GM12878 (cell line): ENCODE results near the gene GAK. TPM values are rescaled to one million over a fixed set of nuclear protein-coding genes. Genes with fewer than 3 reads are reported as not detected.

Experiments
- ATAC-seq: fragments of 200-7000 bp; cut with Tn5 transposase; 3 replicates; pipeline ENCODE4 v1.9.1; 2020; ENCODE audit warnings: mild to moderate bottlenecking, moderate library complexity
- BruUV-seq: library from RNA; stranded (reverse); fragments of 400-500 nt; replicated peaks from 2 replicates; lab custom pipeline; 2021; lab: Mats Ljungman, UMichigan
- CTCF ChIA-PET: fragments of 300-600 bp; sonication (Branson Sonifier 250); formaldehyde crosslinking; extraction: SDS; loops from one replicate; lab custom pipeline; 2021; ENCODE audit warnings: inconsistent platforms; lab: Yijun Ruan, JAX
- POLR2A ChIA-PET: fragments of 350-600 bp; formaldehyde crosslinking; extraction: SDS; loops from one replicate; lab custom pipeline; 2021; ENCODE audit warnings: inconsistent platforms; lab: Charles Lee
- RAD21 ChIA-PET: fragments of 300-600 bp; sonication (Branson Sonifier 250); formaldehyde crosslinking; loops from one replicate; lab custom pipeline; 2023; ENCODE audit warnings: antibody characterized with exemption; ENCODE audit not compliant: unreplicated experiment; lab: Charles Lee
- SMC1A ChIA-PET: fragments of 300-600 bp; sonication (Branson Sonifier 250); formaldehyde crosslinking; loops from one replicate; lab custom pipeline; 2023; ENCODE audit not compliant: unreplicated experiment, uncharacterized antibody; lab: Charles Lee
- DNase-seq: peaks from one replicate; pipeline ENCODE4 v3.0.0-alpha.2; 2011; ENCODE audit warnings: low read depth, low spot score
- FAIRE-seq: peaks from 3 replicates; lab custom pipeline; 2011; peaks lifted over from hg19 to GRCh38; lab: Jason Lieb, UNC
- H2AFZ ChIP-seq: 2 replicates; pipeline ENCODE4 v1.6.0; 2011; ENCODE audit warnings: low read depth, low read length, control low read depth; ENCODE audit not compliant: control insufficient read depth
- H3K27ac ChIP-seq: 2 replicates; pipeline ENCODE4 v1.5.1; 2011; ENCODE audit warnings: control low read depth; ENCODE audit not compliant: control insufficient read depth, insufficient read depth
- H3K27me3 ChIP-seq, 2 experiments: replicated peaks in 1 of 2; 2 replicates each; pipeline versions ENCODE4 v1.6.0 to v1.6.1; 2011; ENCODE audit warnings: low read length in 1 of 2; ENCODE audit not compliant: control insufficient read depth in 2 of 2, insufficient read depth in 2 of 2
- H3K36me3 ChIP-seq, 2 experiments: 2 replicates each; pipeline ENCODE4 v1.5.1; 2011; ENCODE audit warnings: low read length in 1 of 2; ENCODE audit not compliant: control insufficient read depth in 2 of 2, insufficient read depth in 2 of 2
- H3K4me1 ChIP-seq: 2 replicates; pipeline ENCODE4 v1.6.1; 2011; ENCODE audit warnings: mild to moderate bottlenecking, low read length, moderate library complexity, mixed read lengths; ENCODE audit not compliant: control insufficient read depth, insufficient read depth
- H3K4me2 ChIP-seq: 2 replicates; pipeline ENCODE4 v1.6.0; 2011; ENCODE audit warnings: control low read depth; ENCODE audit not compliant: control insufficient read depth, insufficient read depth
- H3K4me3 ChIP-seq: fragments of 200-600 bp; sonication (generic); 2 replicates; pipeline ENCODE4 v1.5.1; 2016
- H3K79me2 ChIP-seq: 2 replicates; pipeline ENCODE4 v1.6.0; 2011; ENCODE audit warnings: low read length; ENCODE audit not compliant: control insufficient read depth, insufficient read depth
- H3K9ac ChIP-seq: 2 replicates; pipeline ENCODE4 v1.8.0; 2011; ENCODE audit warnings: low read length, control low read depth, mixed read lengths; ENCODE audit not compliant: control insufficient read depth, insufficient read depth
- H3K9me3 ChIP-seq: replicated peaks from 3 replicates; pipeline ENCODE4 v1.5.1; 2011; ENCODE audit warnings: mild to moderate bottlenecking, low read length; ENCODE audit not compliant: control insufficient read depth, insufficient read depth
- H4K20me1 ChIP-seq: 2 replicates; pipeline ENCODE4 v1.6.0; 2011; ENCODE audit not compliant: control insufficient read depth, insufficient read depth
- FOXK2 ChIP-seq: fragments of 450-650 bp; IDR thresholded peaks from 2 replicates; pipeline ENCODE4 v1.6.1; 2017; ENCODE audit warnings: mild to moderate bottlenecking, moderate library complexity
- HDAC6 ChIP-seq: fragments of 200-600 bp; sonication (generic); IDR thresholded peaks from one replicate; pipeline ENCODE4 v1.8.0; 2017; ENCODE audit warnings: antibody characterized with exemption; ENCODE audit not compliant: unreplicated experiment
- IRF4 ChIP-seq: IDR thresholded peaks from 2 replicates; pipeline ENCODE4 v1.6.1; 2011; ENCODE audit warnings: low read depth, low read length
- KLF5 ChIP-seq: fragments of 450-650 bp; IDR thresholded peaks from 2 replicates; pipeline ENCODE4 v1.6.1; 2014; ENCODE audit warnings: mild to moderate bottlenecking; ENCODE audit not compliant: partially characterized antibody
- PBX3 ChIP-seq: IDR thresholded peaks from 2 replicates; pipeline ENCODE4 v1.6.1; 2011; ENCODE audit warnings: mild to moderate bottlenecking, low read depth, low read length, moderate library complexity; ENCODE audit not compliant: insufficient replicate concordance
- SP1 ChIP-seq: IDR thresholded peaks from one replicate; pipeline ENCODE4 v1.6.1; 2011; ENCODE audit warnings: low read depth, low read length
- WRNIP1 ChIP-seq: IDR thresholded peaks from 2 replicates; pipeline ENCODE4 v1.6.1; 2011; ENCODE audit warnings: low read depth, low read length, improper control_type of control experiment, borderline replicate concordance
- ZBED1 ChIP-seq: IDR thresholded peaks from 2 replicates; pipeline ENCODE4 v1.6.1; 2016; ENCODE audit warnings: borderline replicate concordance
- WGBS: methylation state at CpG from one replicate; pipeline ENCODE4 v1.1.6; 2016; ENCODE audit warnings: low lambda C conversion rate; ENCODE audit not compliant: insufficient replicate concordance, insufficient coverage; ENCODE audit errors: missing lambda C conversion rate; 5-methylcytosine and 5-hydroxymethylcytosine counted together
- in situ Hi-C: fragments of 300-500 bp; cut with MboI; formaldehyde crosslinking; loops from 9 replicates; pipeline ENCODE4 v1.14.3; 2018; ENCODE audit warnings: mixed read lengths
- intact Hi-C: fragments of 100-400 bp; cut with micrococcal nuclease; formaldehyde crosslinking; loops from one replicate; pipeline ENCODE4 v1.14.2; 2022; ENCODE audit not compliant: unreplicated experiment
- polyA plus RNA-seq, 11 experiments: library from polyadenylated mRNA; depleted of rRNA in 4 of 11; unstranded in 6 of 11; stranded (reverse) in 5 of 11; fragments of >200 nt; fragmentation: Nextera tagmentation in 4 of 11; fragmentation: Illumina TruSeq in 1 of 11; extraction: Ambion mirVana in 4 of 11; extraction: Trizol in 1 of 11; gene quantifications; 1 replicate in 1 of 11; 2 replicates in 10 of 11; pipeline versions ENCODE4 v1.2.1 to v1.2.3, GENCODE V29; 2011 to 2016; ENCODE audit warnings: inconsistent platforms in 2 of 11, missing spikeins in 2 of 11, low read depth in 1 of 11
- total RNA-seq, 4 experiments: library from RNA; depleted of rRNA in 3 of 4; stranded (reverse); fragments of >200 nt in 3 of 4; fragmentation: Illumina TruSeq in 1 of 4; extraction: Trizol in 1 of 4; gene quantifications; 2 replicates each; pipeline versions ENCODE4 v1.2.1 to v1.2.3, GENCODE V29; 2013 to 2021
- TF ChIP-seq, protein P1 (sequence below): fragments of 450-650 bp; formaldehyde crosslinking; IDR thresholded peaks from 2 replicates; pipeline ENCODE4 v1.4.0; 2022; ENCODE audit warnings: mild to moderate bottlenecking, moderate library complexity
- TF ChIP-seq, protein P2 (sequence below): IDR thresholded peaks from 2 replicates; pipeline ENCODE4 v1.6.1; 2011; ENCODE audit warnings: low read depth, low read length, improper control_type of control experiment, borderline replicate concordance
- TF ChIP-seq, protein P3 (sequence below): fragments of 450-650 bp; IDR thresholded peaks from 2 replicates; pipeline ENCODE4 v1.6.1; 2017; ENCODE audit warnings: mild to moderate bottlenecking, moderate library complexity

GAK gene
- total and polyA plus RNA-seq, 10 of the 15 experiments (the other 5 are each of a cell fraction or from before 2014, with no cell fraction given) = 0.82 to 127 (median 53.8) TPM

GRCh38 chr4:903066-904046 is 28.8 kb downstream of the GAK start:
- FAIRE-seq (no peak), ATAC-seq (no peak), DNase-seq (no peak)
- Histone ChIP-seq H3K27ac (no peak overlapping the region), H3K4me3 (no peak overlapping the region), H2AFZ (no peak overlapping the region), H3K4me1 (no peaks in the 10 kb centered on the region), H3K4me2 (no peak overlapping the region), H3K79me2 (no peaks in the 10 kb centered on the region; the same call in 1 of the 2 replicates), H3K27me3 (no peaks in the 10 kb centered on the region), H3K9ac (no peak overlapping the region), H3K36me3 (peaks cover 0 to 42% of the 10 kb centered on the region in 2 experiments; a peak in 3 of 4 replicates), H3K9me3 (no peaks in the 10 kb centered on the region; the same call in 2 of the 3 replicates), H4K20me1 (no peaks in the 10 kb centered on the region)
- ChIA-PET CTCF (no interaction called here), POLR2A (no interaction called here), SMC1A (no interaction called here), RAD21 (no interaction called here)
- 96% methylated on average over 38 of the region's 42 CpGs for WGBS
- in situ Hi-C loops = no loop called here
- no TSS peak for BruUV-seq
- intact Hi-C loops = no loop called here
- TF ChIP-seq FOXK2 (no peak), PBX3 (no peak), HDAC6 (no peak), IRF4 (no peak), KLF5 (no peak), SP1 (no peak), ZBED1 (no peak), WRNIP1 (no peak)
- TF ChIP-seq, protein P1, sequence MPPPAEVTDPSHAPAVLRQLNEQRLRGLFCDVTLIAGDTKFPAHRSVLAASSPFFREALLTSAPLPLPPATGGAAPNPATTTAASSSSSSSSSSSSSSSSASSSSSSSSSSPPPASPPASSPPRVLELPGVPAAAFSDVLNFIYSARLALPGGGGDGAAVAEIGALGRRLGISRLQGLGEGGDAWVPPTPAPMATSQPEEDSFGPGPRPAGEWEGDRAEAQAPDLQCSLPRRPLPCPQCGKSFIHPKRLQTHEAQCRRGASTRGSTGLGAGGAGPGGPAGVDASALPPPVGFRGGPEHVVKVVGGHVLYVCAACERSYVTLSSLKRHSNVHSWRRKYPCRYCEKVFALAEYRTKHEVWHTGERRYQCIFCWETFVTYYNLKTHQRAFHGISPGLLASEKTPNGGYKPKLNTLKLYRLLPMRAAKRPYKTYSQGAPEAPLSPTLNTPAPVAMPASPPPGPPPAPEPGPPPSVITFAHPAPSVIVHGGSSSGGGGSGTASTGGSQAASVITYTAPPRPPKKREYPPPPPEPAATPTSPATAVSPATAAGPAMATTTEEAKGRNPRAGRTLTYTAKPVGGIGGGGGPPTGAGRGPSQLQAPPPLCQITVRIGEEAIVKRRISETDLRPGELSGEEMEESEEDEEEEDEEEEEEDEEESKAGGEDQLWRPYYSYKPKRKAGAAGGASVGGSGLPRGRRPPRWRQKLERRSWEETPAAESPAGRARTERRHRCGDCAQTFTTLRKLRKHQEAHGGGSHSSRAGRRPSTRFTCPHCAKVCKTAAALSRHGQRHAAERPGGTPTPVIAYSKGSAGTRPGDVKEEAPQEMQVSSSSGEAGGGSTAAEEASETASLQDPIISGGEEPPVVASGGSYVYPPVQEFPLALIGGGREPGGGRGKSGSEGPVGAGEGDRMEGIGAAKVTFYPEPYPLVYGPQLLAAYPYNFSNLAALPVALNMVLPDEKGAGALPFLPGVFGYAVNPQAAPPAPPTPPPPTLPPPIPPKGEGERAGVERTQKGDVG (CRISPR knock-in tag) = no peak
- TF ChIP-seq, protein P2, sequence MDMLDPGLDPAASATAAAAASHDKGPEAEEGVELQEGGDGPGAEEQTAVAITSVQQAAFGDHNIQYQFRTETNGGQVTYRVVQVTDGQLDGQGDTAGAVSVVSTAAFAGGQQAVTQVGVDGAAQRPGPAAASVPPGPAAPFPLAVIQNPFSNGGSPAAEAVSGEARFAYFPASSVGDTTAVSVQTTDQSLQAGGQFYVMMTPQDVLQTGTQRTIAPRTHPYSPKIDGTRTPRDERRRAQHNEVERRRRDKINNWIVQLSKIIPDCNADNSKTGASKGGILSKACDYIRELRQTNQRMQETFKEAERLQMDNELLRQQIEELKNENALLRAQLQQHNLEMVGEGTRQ = no peak
- TF ChIP-seq, protein P3, sequence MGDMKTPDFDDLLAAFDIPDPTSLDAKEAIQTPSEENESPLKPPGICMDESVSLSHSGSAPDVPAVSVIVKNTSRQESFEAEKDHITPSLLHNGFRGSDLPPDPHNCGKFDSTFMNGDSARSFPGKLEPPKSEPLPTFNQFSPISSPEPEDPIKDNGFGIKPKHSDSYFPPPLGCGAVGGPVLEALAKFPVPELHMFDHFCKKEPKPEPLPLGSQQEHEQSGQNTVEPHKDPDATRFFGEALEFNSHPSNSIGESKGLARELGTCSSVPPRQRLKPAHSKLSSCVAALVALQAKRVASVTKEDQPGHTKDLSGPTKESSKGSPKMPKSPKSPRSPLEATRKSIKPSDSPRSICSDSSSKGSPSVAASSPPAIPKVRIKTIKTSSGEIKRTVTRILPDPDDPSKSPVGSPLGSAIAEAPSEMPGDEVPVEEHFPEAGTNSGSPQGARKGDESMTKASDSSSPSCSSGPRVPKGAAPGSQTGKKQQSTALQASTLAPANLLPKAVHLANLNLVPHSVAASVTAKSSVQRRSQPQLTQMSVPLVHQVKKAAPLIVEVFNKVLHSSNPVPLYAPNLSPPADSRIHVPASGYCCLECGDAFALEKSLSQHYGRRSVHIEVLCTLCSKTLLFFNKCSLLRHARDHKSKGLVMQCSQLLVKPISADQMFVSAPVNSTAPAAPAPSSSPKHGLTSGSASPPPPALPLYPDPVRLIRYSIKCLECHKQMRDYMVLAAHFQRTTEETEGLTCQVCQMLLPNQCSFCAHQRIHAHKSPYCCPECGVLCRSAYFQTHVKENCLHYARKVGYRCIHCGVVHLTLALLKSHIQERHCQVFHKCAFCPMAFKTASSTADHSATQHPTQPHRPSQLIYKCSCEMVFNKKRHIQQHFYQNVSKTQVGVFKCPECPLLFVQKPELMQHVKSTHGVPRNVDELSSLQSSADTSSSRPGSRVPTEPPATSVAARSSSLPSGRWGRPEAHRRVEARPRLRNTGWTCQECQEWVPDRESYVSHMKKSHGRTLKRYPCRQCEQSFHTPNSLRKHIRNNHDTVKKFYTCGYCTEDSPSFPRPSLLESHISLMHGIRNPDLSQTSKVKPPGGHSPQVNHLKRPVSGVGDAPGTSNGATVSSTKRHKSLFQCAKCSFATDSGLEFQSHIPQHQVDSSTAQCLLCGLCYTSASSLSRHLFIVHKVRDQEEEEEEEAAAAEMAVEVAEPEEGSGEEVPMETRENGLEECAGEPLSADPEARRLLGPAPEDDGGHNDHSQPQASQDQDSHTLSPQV = no peak
